Endothelial cell of umbilical vein (primary cell): ENCODE measurements around the gene DUSP3. TPM values are rescaled to one million over a fixed set of nuclear protein-coding genes. Genes with fewer than 3 reads are reported as not detected.

Experiments
- BruUV-seq: library from RNA; stranded (reverse); fragments of 400-500 nt; replicated peaks from 2 replicates; lab custom pipeline; 2021; lab: Mats Ljungman, UMichigan
- CTCF ChIA-PET: fragments of 300-600, 350-600 bp; sonication (Branson Sonifier 250); formaldehyde crosslinking; loops from one replicate; lab custom pipeline; 2021; ENCODE audit warnings: antibody characterized with exemption, inconsistent platforms; lab: Charles Lee
- POLR2A ChIA-PET: fragments of 300-600, 350-600 bp; sonication (Branson Sonifier 250); formaldehyde crosslinking; loops from one replicate; lab custom pipeline; 2021; ENCODE audit warnings: antibody characterized with exemption, inconsistent platforms; lab: Charles Lee
- DNase-seq: peaks from one replicate; pipeline ENCODE4 v3.0.0-alpha.2; 2011; ENCODE audit warnings: low read depth, low spot score
- FAIRE-seq: peaks from 2 replicates; lab custom pipeline; 2011; peaks lifted over from hg19 to GRCh38; lab: Jason Lieb, UNC
- H2AFZ ChIP-seq: 2 replicates; pipeline ENCODE4 v1.6.0; 2012; ENCODE audit warnings: low read depth, low read length, control low read depth, inconsistent platforms
- H3K27ac ChIP-seq: 2 replicates; pipeline ENCODE4 v1.5.1; 2011; ENCODE audit warnings: low read depth, mild to moderate bottlenecking, control low read depth, low read length, moderate library complexity; ENCODE audit not compliant: insufficient read depth
- H3K27me3 ChIP-seq, 2 experiments: 2 replicates each; pipeline versions ENCODE4 v1.6.0 to v1.6.1; 2011; ENCODE audit warnings: low read length in 2 of 2, mixed read lengths in 1 of 2; ENCODE audit not compliant: control insufficient read depth in 2 of 2, insufficient read depth in 2 of 2
- H3K36me3 ChIP-seq, 2 experiments: 2 replicates in 1 of 2; 3 replicates in 1 of 2; pipeline ENCODE4 v1.5.1; 2011; ENCODE audit warnings: low read length in 2 of 2, mild to moderate bottlenecking in 1 of 2, moderate library complexity in 1 of 2; ENCODE audit not compliant: control insufficient read depth in 2 of 2, insufficient read depth in 2 of 2; ENCODE audit errors: extremely low read depth in 1 of 2
- H3K4me1 ChIP-seq: 3 replicates; pipeline ENCODE4 v1.5.1; 2011; ENCODE audit warnings: mild to moderate bottlenecking, low read length; ENCODE audit not compliant: control insufficient read depth, insufficient read depth; ENCODE audit errors: extremely low read depth
- H3K4me2 ChIP-seq: 2 replicates; pipeline ENCODE4 v1.6.1; 2011; ENCODE audit warnings: low read length, control low read depth, mixed read lengths; ENCODE audit not compliant: insufficient read depth
- H3K4me3 ChIP-seq, 3 experiments: fragments of 200-600 bp in 1 of 3; sonication (generic), shearing (Covaris generic) in 1 of 3; replicated peaks in 1 of 3; 2 replicates each; pipeline ENCODE4 v1.5.1; 2011 to 2016; ENCODE audit warnings: control low read depth in 3 of 3, low read length in 3 of 3, mild to moderate bottlenecking in 2 of 3, inconsistent platforms in 1 of 3, low read depth in 1 of 3, moderate library complexity in 1 of 3; ENCODE audit not compliant: insufficient read depth in 1 of 3
- H3K79me2 ChIP-seq: 2 replicates; pipeline ENCODE4 v1.6.0; 2012; ENCODE audit warnings: low read length, inconsistent platforms; ENCODE audit not compliant: control insufficient read depth, insufficient read depth
- H3K9ac ChIP-seq: replicated peaks from 2 replicates; pipeline ENCODE3; 2011; ENCODE audit warnings: low read length, control low read depth; ENCODE audit not compliant: insufficient read depth; ENCODE audit errors: extremely low read depth
- H3K9me1 ChIP-seq: replicated peaks from 3 replicates; pipeline ENCODE4 v1.6.0; 2011; ENCODE audit warnings: mild to moderate bottlenecking, low read length; ENCODE audit not compliant: control insufficient read depth, insufficient read depth; ENCODE audit errors: extremely low read depth
- H3K9me3 ChIP-seq: replicated peaks from 2 replicates; pipeline ENCODE4 v1.5.1; 2012; ENCODE audit warnings: low read length, inconsistent platforms; ENCODE audit not compliant: control insufficient read depth, insufficient read depth
- H4K20me1 ChIP-seq: replicated peaks from 2 replicates; pipeline ENCODE3; 2011; ENCODE audit warnings: mild to moderate bottlenecking, low read length; ENCODE audit not compliant: control insufficient read depth, insufficient read depth; ENCODE audit errors: extremely low read depth
- EZH2 ChIP-seq: IDR thresholded peaks from 2 replicates; pipeline ENCODE4 v1.6.1; 2012; ENCODE audit warnings: borderline replicate concordance, low read depth, mild to moderate bottlenecking, moderate library complexity, low read length, inconsistent platforms; ENCODE audit not compliant: severe bottlenecking
- FOS ChIP-seq: IDR thresholded peaks from 2 replicates; pipeline ENCODE4 v1.6.1; 2011; ENCODE audit warnings: mild to moderate bottlenecking, low read length, moderate library complexity, borderline replicate concordance; ENCODE audit not compliant: insufficient read depth
- GATA2 ChIP-seq: IDR thresholded peaks from 2 replicates; pipeline ENCODE4 v1.7.0; 2011; ENCODE audit warnings: low read depth, mild to moderate bottlenecking, moderate library complexity, mixed read lengths, low read length; ENCODE audit not compliant: insufficient read length, insufficient read depth
- JUN ChIP-seq: IDR thresholded peaks from 2 replicates; pipeline ENCODE4 v1.6.1; 2011; ENCODE audit warnings: borderline replicate concordance, low read depth; ENCODE audit not compliant: insufficient read length, insufficient read depth
- MAX ChIP-seq: IDR thresholded peaks from 2 replicates; pipeline ENCODE4 v1.6.1; 2011; ENCODE audit not compliant: insufficient read depth, insufficient read length
- MYC ChIP-seq: IDR thresholded peaks from one replicate; pipeline ENCODE4 v1.6.1; 2011; ENCODE audit warnings: mild to moderate bottlenecking, low read depth, low read length
- POLR2A ChIP-seq: IDR thresholded peaks from 2 replicates; pipeline ENCODE4 v1.6.1; 2012; ENCODE audit warnings: low read depth, mild to moderate bottlenecking, control low read depth, low read length
- POLR2AphosphoS5 ChIP-seq: IDR thresholded peaks from 2 replicates; pipeline ENCODE4 v1.6.1; 2012; ENCODE audit warnings: low read depth, mild to moderate bottlenecking, control low read depth, low read length, moderate library complexity; ENCODE audit not compliant: insufficient read depth
- dilution Hi-C: fragments of 300-500 bp; cut with MboI; formaldehyde crosslinking; loops from one replicate; pipeline ENCODE4 v1.15.0; 2019; ENCODE audit warnings: low sequenced_read_pairs; ENCODE audit not compliant: extremely low pct_ligation_motif_present
- intact Hi-C: fragments of 100-400 bp; cut with micrococcal nuclease; formaldehyde crosslinking; loops from one replicate; pipeline ENCODE4 v1.10.0; 2022
- polyA plus RNA-seq, 4 experiments: library from polyadenylated mRNA; depleted of rRNA in 3 of 4; stranded (reverse) in 3 of 4; unstranded in 1 of 4; fragments of >200 nt; gene quantifications; 2 replicates each; pipeline versions ENCODE4 v1.2.1 to v1.2.3, GENCODE V29; 2011 to 2012; ENCODE audit warnings: missing spikeins in 1 of 4
- total RNA-seq: library from RNA; stranded (reverse); gene quantifications from 2 replicates; pipeline ENCODE4 v1.2.3, GENCODE V29; 2021
- TF ChIP-seq, protein P1 (sequence below), 2 donors: IDR thresholded peaks; 1 replicate in 1 of 2; 2 replicates in 1 of 2; pipeline ENCODE4 v1.5.1; 2011; ENCODE audit warnings: low read length in 2 of 2, mild to moderate bottlenecking in 2 of 2, moderate library complexity in 2 of 2, control low read depth in 1 of 2, inconsistent platforms in 1 of 2, low read depth in 1 of 2; ENCODE audit not compliant: insufficient read depth in 1 of 2; ENCODE audit errors: extremely low read depth in 1 of 2

Gene DUSP3
- total and polyA plus RNA-seq, 2 donors (not counting 3 experiments of a cell fraction or from before 2014, with no cell fraction given), result 46.8 to 57.7 TPM

- Histone ChIP-seq H3K79me2 (no peaks in the 10 kb centered on the region), H2AFZ (no peak overlapping the region), H4K20me1 (no peaks in the 10 kb centered on the region), H3K9ac (no peak overlapping the region), H3K27ac (no peak overlapping the region), H3K4me1 (no peaks in the 10 kb centered on the region), H3K9me3 (no peaks in the 10 kb centered on the region), H3K9me1 (no peaks in the 10 kb centered on the region), H3K4me3 (no peak overlapping the region), H3K4me2 (no peak overlapping the region), H3K36me3 (no peaks in the 10 kb centered on the region), H3K27me3 (peaks cover 2% of the 10 kb centered on the region in 2 experiments)
- BruUV-seq, result no TSS peak
- ChIA-PET POLR2A (no interaction called here), CTCF (interaction anchor here (0.8 to 2.0 kb wide), 6 partner anchors 12 to 210 kb away, joined by 3 to 4 read pairs (median 3); no protein-coding TSS in a partner anchor)
- TF ChIP-seq MAX, result no peak
- TF ChIP-seq MYC, result no peak
- no peak for TF ChIP-seq JUN
- no peak for TF ChIP-seq POLR2AphosphoS5
- TF ChIP-seq FOS, result no peak
- no peak for TF ChIP-seq GATA2
- TF ChIP-seq EZH2, result no peak
- TF ChIP-seq, protein P1, sequence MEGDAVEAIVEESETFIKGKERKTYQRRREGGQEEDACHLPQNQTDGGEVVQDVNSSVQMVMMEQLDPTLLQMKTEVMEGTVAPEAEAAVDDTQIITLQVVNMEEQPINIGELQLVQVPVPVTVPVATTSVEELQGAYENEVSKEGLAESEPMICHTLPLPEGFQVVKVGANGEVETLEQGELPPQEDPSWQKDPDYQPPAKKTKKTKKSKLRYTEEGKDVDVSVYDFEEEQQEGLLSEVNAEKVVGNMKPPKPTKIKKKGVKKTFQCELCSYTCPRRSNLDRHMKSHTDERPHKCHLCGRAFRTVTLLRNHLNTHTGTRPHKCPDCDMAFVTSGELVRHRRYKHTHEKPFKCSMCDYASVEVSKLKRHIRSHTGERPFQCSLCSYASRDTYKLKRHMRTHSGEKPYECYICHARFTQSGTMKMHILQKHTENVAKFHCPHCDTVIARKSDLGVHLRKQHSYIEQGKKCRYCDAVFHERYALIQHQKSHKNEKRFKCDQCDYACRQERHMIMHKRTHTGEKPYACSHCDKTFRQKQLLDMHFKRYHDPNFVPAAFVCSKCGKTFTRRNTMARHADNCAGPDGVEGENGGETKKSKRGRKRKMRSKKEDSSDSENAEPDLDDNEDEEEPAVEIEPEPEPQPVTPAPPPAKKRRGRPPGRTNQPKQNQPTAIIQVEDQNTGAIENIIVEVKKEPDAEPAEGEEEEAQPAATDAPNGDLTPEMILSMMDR (IDR thresholded peaks at IDR 0.05; ENCODE audit: extremely low read depth in 1 of 2, insufficient read depth in 1 of 2, low read depth in 1 of 2, low read length in 2 of 2), result no peak
- no peak for TF ChIP-seq POLR2A
- DNase-seq, result no peak
- intact Hi-C loops (no loop called here), dilution Hi-C loops (no loop called here)
- no peak for FAIRE-seq
Observed at GRCh38 chr17:43733956-43734355, 44.8 kb downstream of the DUSP3 start.
